GM19468 (cell line): Measurements from ENCODE around the gene DENND4A.
"Not testable (repeated sequence)": the region's sequence is repeated elsewhere in the genome, so short reads cannot be mapped to it uniquely, and the experiment has no call there.

Experiments used
- ATAC-seq: cut with Tn5 transposase; IDR thresholded peaks from one replicate; pipeline ENCODE4 v1.9.1; 2021; ENCODE audit warnings: mild to moderate bottlenecking, moderate library complexity, moderate number of reproducible peaks; ENCODE audit not compliant: unreplicated experiment; ENCODE audit errors: extremely low read depth

Gene DENND4A

GRCh38 chr15:65644282-65644681, 147.8 kb downstream of the DENND4A start:
- ATAC-seq: no peak

GRCh38 chr15:65642594-65642993, 149.5 kb downstream of the DENND4A start:
- ATAC-seq: no peak

- no peak for ATAC-seq
Measured at GRCh38 chr15:65641768-65642475, 150.2 kb downstream of the DENND4A start.

- no peak for ATAC-seq
Measured at GRCh38 chr15:65639509-65639908, 152.6 kb downstream of the DENND4A start.

- ATAC-seq: no peak
Measured at GRCh38 chr15:65638681-65639089, 153.4 kb downstream of the DENND4A start.

- ATAC-seq: no peak
Measured at GRCh38 chr15:65638109-65638508, 154.0 kb downstream of the DENND4A start.

- no peak for ATAC-seq
Measured at GRCh38 chr15:65634356-65634755, 157.7 kb downstream of the DENND4A start.

- no peak for ATAC-seq
Measured at GRCh38 chr15:65633752-65634151, 158.3 kb downstream of the DENND4A start.

GRCh38 chr15:65632780-65633375, 159.2 kb downstream of the DENND4A start:
- no peak for ATAC-seq

GRCh38 chr15:65631503-65631902, 160.6 kb downstream of the DENND4A start:
- peak; percentile 42 for ATAC-seq

- no peak for ATAC-seq
Measured at GRCh38 chr15:65630760-65631159, 161.3 kb downstream of the DENND4A start.

GRCh38 chr15:65629548-65629947, 162.5 kb downstream of the DENND4A start:
- no peak for ATAC-seq

GRCh38 chr15:65626856-65627255, 165.2 kb downstream of the DENND4A start:
- ATAC-seq: no peak

GRCh38 chr15:65623103-65623502, 169.0 kb downstream of the DENND4A start:
- ATAC-seq: no peak

GRCh38 chr15:65621638-65622037, 170.5 kb downstream of the DENND4A start, which contains the start of gene SLC24A1:
Gene SLC24A1, plus strand, starts transcription at chr15:65621938. Its CDS starts 2,143 bp downstream, at chr15:65624081.
- no peak for ATAC-seq

GRCh38 chr15:65620833-65621232, 171.3 kb downstream of the DENND4A start:
- no peak for ATAC-seq

GRCh38 chr15:65619626-65620290, 172.3 kb downstream of the DENND4A start:
- ATAC-seq: no peak

- ATAC-seq: no peak
Measured at GRCh38 chr15:65618560-65619109, 173.5 kb downstream of the DENND4A start.

GRCh38 chr15:65615887-65616286, 176.2 kb downstream of the DENND4A start:
- ATAC-seq: not testable (repeated sequence)

- no peak for ATAC-seq
Measured at GRCh38 chr15:65612949-65613744, 178.9 kb downstream of the DENND4A start.
